Stimulated activated CD4-positive, alpha-beta T cell treated with anti-CD3 and anti-CD28 coated beads, Interleukin-2, amount 100 ng/mL, for 48 hours (primary cell): Measurements from ENCODE around the gene GLYATL3.
A peak's percentile ranks its signal among the peaks of the same experiment; 100 is the strongest.
"Not testable (repeated sequence)": the region's sequence is repeated elsewhere in the genome, so short reads cannot be mapped to it uniquely, and the experiment has no call there.

ENCODE experiments used
- DNase-seq, 2 donors: peaks; one replicate each; pipeline ENCODE4 v3.0.0-alpha.2; 2020

Gene GLYATL3

GRCh38 chr6:49499623-49500022, at the start of gene GLYATL3:
Gene GLYATL3 (plus strand): TSS chr6:49499923. CDS start chr6:49511991, 12,068 bp downstream.
- DNase-seq = no peak

- DNase-seq = no peak
Observed at GRCh38 chr6:49453221-49453620, 46.5 kb upstream of the GLYATL3 start.

- no peak for DNase-seq
Observed at GRCh38 chr6:49454787-49455709, 44.7 kb upstream of the GLYATL3 start.

GRCh38 chr6:49457771-49458170, 42.0 kb upstream of the GLYATL3 start:
- DNase-seq = no peak

GRCh38 chr6:49462071-49462470, 37.7 kb upstream of the GLYATL3 start:
- no peak for DNase-seq

GRCh38 chr6:49462599-49462926, 37.2 kb upstream of the GLYATL3 start:
- DNase-seq = no peak

GRCh38 chr6:49462927-49463611, 36.7 kb upstream of the GLYATL3 start, which contains the start of the genes CENPQ and MMUT:
Gene CENPQ (plus strand): TSS chr6:49463370. CDS start chr6:49470177, 6,807 bp downstream.
Gene MMUT (minus strand): TSS chr6:49463253. CDS start chr6:49459466, 3,787 bp downstream.
- DNase-seq = peak; percentile 81 to 84

- no peak for DNase-seq
Observed at GRCh38 chr6:49463612-49463967, 36.1 kb upstream of the GLYATL3 start.

GRCh38 chr6:49464691-49465090, 35.0 kb upstream of the GLYATL3 start:
- DNase-seq = no peak

- DNase-seq = no peak
Observed at GRCh38 chr6:49468042-49468441, 31.7 kb upstream of the GLYATL3 start.

GRCh38 chr6:49476564-49476963, 23.2 kb upstream of the GLYATL3 start:
- DNase-seq = not testable (repeated sequence)

- no peak for DNase-seq
Observed at GRCh38 chr6:49479308-49479970, 20.3 kb upstream of the GLYATL3 start.

- DNase-seq = not testable (repeated sequence)
Observed at GRCh38 chr6:49481846-49482245, 17.9 kb upstream of the GLYATL3 start.

GRCh38 chr6:49483380-49483779, 16.3 kb upstream of the GLYATL3 start:
- not testable (repeated sequence) for DNase-seq

- DNase-seq = no peak
Observed at GRCh38 chr6:49490633-49491032, 9.1 kb upstream of the GLYATL3 start.

GRCh38 chr6:49497304-49497703, 2.4 kb upstream of the GLYATL3 start:
- no peak for DNase-seq

- DNase-seq = no peak
Observed at GRCh38 chr6:49499126-49499525, 597 bp upstream of the GLYATL3 start.

GRCh38 chr6:49504666-49505065, 4.9 kb downstream of the GLYATL3 start:
- no peak for DNase-seq

GRCh38 chr6:49506569-49507111, 6.9 kb downstream of the GLYATL3 start:
- no peak for DNase-seq

GRCh38 chr6:49509342-49509741, 9.6 kb downstream of the GLYATL3 start:
- no peak for DNase-seq

- no peak for DNase-seq
Observed at GRCh38 chr6:49513153-49513989, 13.6 kb downstream of the GLYATL3 start.
